Osteocyte (in vitro differentiated cells): ENCODE data around the gene STOX1. TPM values are rescaled to one million over a fixed set of nuclear protein-coding genes. Genes with fewer than 3 reads are reported as not detected.

Source experiments
- DNase-seq: peaks from one replicate; pipeline ENCODE4 v3.0.0; 2021; ENCODE audit warnings: mixed read lengths; ENCODE audit not compliant: unreplicated experiment; ENCODE audit errors: extremely low spot score
- H3K27ac Mint-ChIP-seq: one replicate; pipeline ENCODE4 v1.8.0; 2021; ENCODE audit warnings: mild to moderate bottlenecking, mixed read lengths; ENCODE audit not compliant: unreplicated experiment
- H3K27me3 Mint-ChIP-seq: one replicate; pipeline ENCODE4 v1.8.0; 2021; ENCODE audit warnings: mixed read lengths; ENCODE audit not compliant: unreplicated experiment
- H3K36me3 Mint-ChIP-seq: one replicate; pipeline ENCODE4 v1.8.0; 2021; ENCODE audit warnings: mixed read lengths; ENCODE audit not compliant: unreplicated experiment
- H3K4me1 Mint-ChIP-seq: one replicate; pipeline ENCODE4 v1.8.0; 2021; ENCODE audit warnings: mixed read lengths; ENCODE audit not compliant: unreplicated experiment
- H3K4me3 Mint-ChIP-seq: one replicate; pipeline ENCODE4 v1.8.0; 2021; ENCODE audit warnings: mild to moderate bottlenecking, moderate library complexity, mixed read lengths; ENCODE audit not compliant: unreplicated experiment
- H3K9me3 Mint-ChIP-seq: one replicate; pipeline ENCODE4 v1.8.0; 2021; ENCODE audit warnings: mixed read lengths; ENCODE audit not compliant: unreplicated experiment
- CTCF ChIP-seq: fragments of 200-600 bp; sonication (generic); IDR thresholded peaks from 2 replicates; pipeline ENCODE4 v1.5.0; 2021; ENCODE audit warnings: antibody characterized with exemption, mild to moderate bottlenecking, moderate library complexity
- total RNA-seq: library from RNA; stranded (reverse); gene quantifications from 2 replicates; pipeline ENCODE4 v1.2.1, GENCODE V29; 2021

STOX1 gene
- total RNA-seq, 1 donor from 2014 or later: 1.3 TPM

- H3K4me1 Mint-ChIP-seq: peaks cover 7% of the 10 kb centered on the region
- H3K27ac Mint-ChIP-seq: no peak overlapping the region
- no peaks in the 10 kb centered on the region for H3K36me3 Mint-ChIP-seq
- DNase-seq: no peak
- peaks cover 8% of the 10 kb centered on the region for H3K27me3 Mint-ChIP-seq
- no peak for TF ChIP-seq CTCF
- H3K4me3 Mint-ChIP-seq: no peak overlapping the region
- no peaks in the 10 kb centered on the region for H3K9me3 Mint-ChIP-seq
Measured at GRCh38 chr10:68878496-68878895, 51.2 kb downstream of the STOX1 start.

GRCh38 chr10:68879628-68880027, 52.3 kb downstream of the STOX1 start:
- TF ChIP-seq CTCF: no peak
- no peak overlapping the region for H3K4me3 Mint-ChIP-seq
- H3K4me1 Mint-ChIP-seq: peaks cover 7% of the 10 kb centered on the region
- peaks cover 8% of the 10 kb centered on the region for H3K27me3 Mint-ChIP-seq
- no peaks in the 10 kb centered on the region for H3K36me3 Mint-ChIP-seq
- DNase-seq: no peak
- no peaks in the 10 kb centered on the region for H3K9me3 Mint-ChIP-seq
- no peak overlapping the region for H3K27ac Mint-ChIP-seq

GRCh38 chr10:68880181-68880580, 52.9 kb downstream of the STOX1 start:
- peaks cover 7% of the 10 kb centered on the region for H3K4me1 Mint-ChIP-seq
- TF ChIP-seq CTCF: no peak
- peaks cover 8% of the 10 kb centered on the region for H3K27me3 Mint-ChIP-seq
- H3K36me3 Mint-ChIP-seq: no peaks in the 10 kb centered on the region
- no peak overlapping the region for H3K4me3 Mint-ChIP-seq
- H3K27ac Mint-ChIP-seq: no peak overlapping the region
- no peak for DNase-seq
- no peaks in the 10 kb centered on the region for H3K9me3 Mint-ChIP-seq

- no peaks in the 10 kb centered on the region for H3K27me3 Mint-ChIP-seq
Measured at GRCh38 chr10:68895041-68895440, 67.7 kb downstream of the STOX1 start.

GRCh38 chr10:68897336-68897741, 70.0 kb downstream of the STOX1 start:
- H3K4me3 Mint-ChIP-seq: no peak overlapping the region
- no peaks in the 10 kb centered on the region for H3K27me3 Mint-ChIP-seq
- H3K4me1 Mint-ChIP-seq: peaks cover 17% of the 10 kb centered on the region
- TF ChIP-seq CTCF: peak; percentile 78
- no peak overlapping the region for H3K27ac Mint-ChIP-seq
- H3K36me3 Mint-ChIP-seq: no peaks in the 10 kb centered on the region
- no peaks in the 10 kb centered on the region for H3K9me3 Mint-ChIP-seq
- DNase-seq: no peak

More at GRCh38 chr10:68895041-68895440, 67.7 kb downstream of the STOX1 start:
- Mint-ChIP-seq H3K4me1 (peaks cover 1% of the 10 kb centered on the region), H3K9me3 (no peaks in the 10 kb centered on the region), H3K4me3 (no peak overlapping the region), H3K36me3 (no peaks in the 10 kb centered on the region), H3K27ac (no peak overlapping the region)
- DNase-seq: no peak
- no peak for TF ChIP-seq CTCF
